ENCODE data around the gene MMP17.

MMP17 gene

DNA sequence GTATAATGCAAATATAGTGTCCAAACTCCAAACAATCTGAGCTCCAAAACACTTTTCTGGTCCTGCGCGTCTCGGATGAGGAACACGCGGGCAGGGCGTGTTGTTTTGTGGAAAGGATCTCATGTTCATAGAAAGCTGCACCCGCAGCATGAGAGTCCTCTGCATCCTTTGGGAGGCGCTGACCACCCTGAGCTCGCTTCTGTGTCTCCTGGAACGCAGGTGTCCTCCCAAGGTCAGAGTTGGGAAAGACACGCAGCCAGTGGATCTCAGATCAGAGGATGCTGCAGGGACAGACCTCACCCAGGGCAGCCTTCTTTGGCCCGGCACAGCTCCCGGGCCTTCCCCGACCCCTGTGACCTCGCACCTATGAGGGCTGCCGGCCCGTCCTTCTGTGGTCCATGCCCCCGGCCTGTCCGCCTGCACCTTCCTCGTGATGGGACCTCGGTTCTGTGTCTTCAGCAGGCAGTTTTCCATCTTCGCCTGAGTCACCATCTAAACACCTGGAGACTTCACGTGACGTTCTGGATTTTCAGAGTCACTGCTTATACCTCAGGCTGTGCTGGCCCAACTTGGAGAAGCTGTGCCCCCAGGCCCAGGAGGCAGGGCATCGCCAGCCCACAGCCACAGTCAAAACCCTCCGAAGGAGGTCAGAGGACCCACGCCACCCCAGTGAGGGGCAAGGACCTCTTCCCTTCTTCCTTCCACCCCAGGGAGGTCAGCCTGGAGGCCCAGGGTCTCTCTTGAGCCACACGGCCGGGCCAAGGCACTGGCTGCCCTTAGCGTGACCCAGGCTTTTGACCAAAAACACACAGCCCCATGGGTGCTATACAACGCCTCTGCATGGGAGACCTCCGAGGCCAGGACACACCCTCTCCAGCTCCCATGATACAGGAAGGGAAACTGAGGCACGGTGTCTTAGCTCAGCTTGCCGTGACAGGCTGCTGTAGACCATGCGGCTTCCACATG, 25.9 kb downstream of the MMP17 start:
- DNase-seq (ENCODE audit: extremely low read depth, low read depth): no peak
- TF ChIP-seq, protein P1, sequence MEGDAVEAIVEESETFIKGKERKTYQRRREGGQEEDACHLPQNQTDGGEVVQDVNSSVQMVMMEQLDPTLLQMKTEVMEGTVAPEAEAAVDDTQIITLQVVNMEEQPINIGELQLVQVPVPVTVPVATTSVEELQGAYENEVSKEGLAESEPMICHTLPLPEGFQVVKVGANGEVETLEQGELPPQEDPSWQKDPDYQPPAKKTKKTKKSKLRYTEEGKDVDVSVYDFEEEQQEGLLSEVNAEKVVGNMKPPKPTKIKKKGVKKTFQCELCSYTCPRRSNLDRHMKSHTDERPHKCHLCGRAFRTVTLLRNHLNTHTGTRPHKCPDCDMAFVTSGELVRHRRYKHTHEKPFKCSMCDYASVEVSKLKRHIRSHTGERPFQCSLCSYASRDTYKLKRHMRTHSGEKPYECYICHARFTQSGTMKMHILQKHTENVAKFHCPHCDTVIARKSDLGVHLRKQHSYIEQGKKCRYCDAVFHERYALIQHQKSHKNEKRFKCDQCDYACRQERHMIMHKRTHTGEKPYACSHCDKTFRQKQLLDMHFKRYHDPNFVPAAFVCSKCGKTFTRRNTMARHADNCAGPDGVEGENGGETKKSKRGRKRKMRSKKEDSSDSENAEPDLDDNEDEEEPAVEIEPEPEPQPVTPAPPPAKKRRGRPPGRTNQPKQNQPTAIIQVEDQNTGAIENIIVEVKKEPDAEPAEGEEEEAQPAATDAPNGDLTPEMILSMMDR (IDR thresholded peaks at IDR 0.05; ENCODE audit: low read depth, low read length, missing control alignments): no peak

DNA sequence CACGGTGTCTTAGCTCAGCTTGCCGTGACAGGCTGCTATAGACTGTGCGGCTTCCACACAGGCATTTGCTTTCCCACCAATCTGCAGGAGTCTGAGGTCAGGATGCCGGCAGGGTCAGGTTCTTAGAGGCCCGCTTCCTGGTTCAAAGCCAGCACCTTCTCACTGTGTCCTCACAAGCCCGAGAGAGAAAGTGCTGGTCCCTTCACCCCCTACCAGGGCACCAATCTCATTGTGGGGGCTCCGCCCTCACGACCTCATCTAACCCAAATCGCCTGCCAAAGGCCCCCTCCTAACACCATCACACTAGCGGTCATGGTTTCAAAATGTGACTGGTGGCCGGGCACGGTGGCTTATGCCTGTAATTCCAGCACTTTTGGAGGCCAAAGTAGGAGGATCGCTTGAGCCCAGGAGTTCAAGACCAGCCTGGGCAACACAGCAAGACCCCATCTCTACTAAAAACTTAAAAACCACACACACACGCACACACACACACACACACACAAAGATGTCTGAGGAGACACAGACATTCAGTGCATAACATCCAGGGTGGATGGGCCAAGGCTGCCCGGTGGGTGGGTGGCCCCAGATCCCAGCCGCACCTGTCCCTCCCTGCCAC, 26.8 kb downstream of the MMP17 start:
- no peak for DNase-seq (ENCODE audit: extremely low read depth, low read depth)
- TF ChIP-seq, protein P1 (IDR thresholded peaks at IDR 0.05; ENCODE audit: low read depth, low read length, missing control alignments): no peak
- H3K4me3 ChIP-seq (replicated peaks; ENCODE audit: low read depth, low read length): no peak overlapping the region

More for the DNA sequence above, 25.9 kb downstream of the MMP17 start:
- no peak overlapping the region for H3K4me3 ChIP-seq (replicated peaks; ENCODE audit: low read depth, low read length)

DNA sequence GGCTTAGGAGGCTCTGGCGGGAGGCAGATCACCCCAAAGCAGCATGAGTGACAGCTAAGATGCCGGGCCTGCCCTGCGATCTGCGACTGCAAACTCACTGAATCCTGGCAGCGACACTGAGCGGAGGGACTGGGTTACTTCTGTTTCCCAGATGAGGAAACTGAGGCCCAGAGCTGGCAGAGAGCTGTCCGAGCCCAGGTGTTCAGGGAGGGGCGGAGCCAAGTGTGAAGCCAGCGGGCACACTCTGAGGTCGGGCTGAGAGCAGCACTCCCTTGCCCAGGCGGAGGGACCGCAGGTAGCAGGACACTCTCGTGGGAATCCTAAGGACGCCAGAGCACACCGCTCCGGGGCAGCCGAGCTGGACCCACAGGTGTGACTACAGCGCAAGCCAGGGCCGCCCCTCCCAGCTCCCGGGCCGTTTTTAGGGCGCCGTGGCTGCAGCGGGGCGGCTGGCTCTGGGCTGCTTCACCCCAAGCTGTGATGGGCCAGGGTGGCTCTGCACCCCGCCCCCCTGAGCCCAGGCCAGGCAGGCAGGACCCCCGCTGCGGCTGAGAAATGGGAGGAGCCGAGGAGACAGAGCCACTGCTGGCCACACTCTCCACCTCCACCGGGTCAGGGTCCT, 27.4 kb downstream of the MMP17 start:
- no peak for DNase-seq (ENCODE audit: extremely low read depth, low read depth)
- no peak overlapping the region for H3K4me3 ChIP-seq (replicated peaks; ENCODE audit: low read depth, low read length)
- TF ChIP-seq, protein P1 (IDR thresholded peaks at IDR 0.05; ENCODE audit: low read depth, low read length, missing control alignments): no peak

DNA sequence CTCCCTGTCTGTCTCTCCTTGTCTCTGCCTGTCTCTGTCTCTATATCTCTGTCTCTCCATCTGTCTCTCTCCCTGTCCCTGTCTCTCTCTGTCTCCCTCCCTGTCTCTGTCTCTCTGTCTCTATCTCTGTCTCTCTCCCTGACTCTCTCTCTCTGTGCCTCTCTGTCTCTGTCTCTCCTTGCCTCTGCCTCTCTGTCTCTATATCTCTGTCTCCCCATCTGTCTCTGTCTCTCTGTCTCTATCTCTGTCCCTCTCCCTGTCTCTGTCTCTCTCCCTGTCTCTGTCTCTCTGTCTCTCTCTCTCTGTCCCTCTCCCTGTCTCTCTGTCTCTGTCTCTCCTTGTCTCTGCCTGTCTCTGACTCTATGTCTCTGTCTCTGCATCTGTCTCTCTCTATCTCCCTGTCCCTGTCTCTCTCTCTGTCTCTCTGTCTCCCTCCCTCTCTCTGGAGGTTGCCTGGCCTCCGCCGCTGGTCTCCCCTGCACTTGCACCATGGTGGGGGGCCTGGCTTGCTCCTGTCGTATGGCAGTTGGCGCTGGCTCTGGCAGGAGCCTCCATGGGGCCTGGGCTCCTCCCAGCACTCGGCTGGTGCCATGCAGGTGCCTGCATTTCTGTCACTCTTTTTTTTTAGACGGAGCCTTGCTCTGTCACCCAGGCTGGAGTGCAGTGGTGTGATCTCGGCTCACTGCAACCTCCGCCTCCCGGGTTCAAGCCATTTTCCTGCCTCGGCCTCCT, 28.3 kb downstream of the MMP17 start:
- no peak for DNase-seq (ENCODE audit: extremely low read depth, low read depth)
- H3K4me3 ChIP-seq (replicated peaks; ENCODE audit: low read depth, low read length): no peak overlapping the region
- TF ChIP-seq, protein P1 (IDR thresholded peaks at IDR 0.05; ENCODE audit: low read depth, low read length, missing control alignments): no peak

DNA sequence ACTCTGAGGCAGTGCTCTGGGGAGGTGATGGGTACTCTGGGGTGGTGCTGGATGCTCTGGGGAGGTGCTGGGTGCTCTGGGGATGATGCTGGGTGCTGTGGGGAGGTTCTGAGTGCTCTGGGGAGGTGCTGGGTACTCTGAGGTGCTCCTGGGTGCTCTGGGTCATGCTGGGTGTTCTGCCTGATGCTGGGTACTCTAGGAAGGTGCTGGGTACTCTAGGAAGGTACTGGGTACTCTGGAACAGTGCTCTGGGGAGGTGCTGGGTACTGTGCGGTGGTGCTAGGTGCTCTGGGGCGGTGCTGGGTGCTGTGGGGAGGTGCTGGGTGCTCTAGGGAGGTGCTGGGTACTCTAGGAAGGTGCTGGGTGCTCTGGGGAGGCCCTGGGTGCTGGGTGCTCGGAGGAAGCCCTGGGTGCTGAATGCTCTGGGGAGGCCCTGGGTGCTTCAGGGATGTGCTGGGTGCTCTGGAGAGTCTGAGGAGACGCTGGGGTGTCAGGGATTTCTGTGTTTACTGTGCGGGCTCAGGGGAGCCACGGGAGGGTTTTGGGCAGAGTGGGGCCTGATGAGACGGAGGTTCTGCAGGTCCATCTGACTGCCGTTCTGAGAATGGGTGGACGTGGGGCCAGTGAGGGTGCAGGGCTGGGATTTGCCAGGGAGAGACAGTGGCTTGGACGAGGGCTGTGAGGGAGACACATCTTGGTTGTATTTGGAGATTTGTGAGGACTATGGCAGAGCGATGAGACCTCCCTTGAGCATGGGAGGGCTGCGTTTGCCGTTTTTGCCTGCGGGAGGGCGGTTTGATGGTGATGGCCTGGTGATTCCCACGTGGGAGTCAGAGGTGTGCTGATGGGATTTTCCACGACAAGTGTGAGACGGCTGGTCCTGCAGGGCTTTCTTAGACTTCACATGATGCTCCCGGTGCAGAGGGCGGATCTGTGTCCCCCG, 30.0 kb downstream of the MMP17 start:
- DNase-seq (ENCODE audit: extremely low read depth, low read depth): no peak
- TF ChIP-seq, protein P1 (IDR thresholded peaks at IDR 0.05; ENCODE audit: low read depth, low read length, missing control alignments): no peak
- no peak overlapping the region for H3K4me3 ChIP-seq (replicated peaks; ENCODE audit: low read depth, low read length)
